H9 (cell line): ENCODE data around the gene YIPF5. TPM values are rescaled to one million over a fixed set of nuclear protein-coding genes. Genes with fewer than 3 reads are reported as not detected.
A peak's percentile ranks its signal among the peaks of the same experiment; 100 is the strongest.

Source experiments
- DNase-seq: peaks from one replicate; pipeline ENCODE4 v3.0.0-alpha.2; 2017
- H2AFZ ChIP-seq: one replicate; pipeline ENCODE4 v1.6.1; 2013; ENCODE audit warnings: mild to moderate bottlenecking, low read length, control low read depth, moderate library complexity
- H2AK5ac ChIP-seq: 2 replicates; pipeline ENCODE4 v1.6.1; 2013; ENCODE audit warnings: low read length, control low read depth, mixed read lengths; ENCODE audit not compliant: insufficient read length
- H2BK120ac ChIP-seq: one replicate; pipeline ENCODE4 v1.6.1; 2013; ENCODE audit warnings: low read depth, mild to moderate bottlenecking, low read length, control low read depth, inconsistent platforms; ENCODE audit not compliant: poor library complexity, severe bottlenecking
- H2BK12ac ChIP-seq: 2 replicates; pipeline ENCODE4 v1.6.1; 2013; ENCODE audit warnings: low read length, control low read depth, mixed read lengths, low read depth; ENCODE audit not compliant: insufficient read length
- H2BK15ac ChIP-seq: 2 replicates; pipeline ENCODE4 v1.6.1; 2013; ENCODE audit warnings: low read depth, low read length, control low read depth
- H2BK20ac ChIP-seq: one replicate; pipeline ENCODE4 v1.6.1; 2013; ENCODE audit warnings: low read depth, mild to moderate bottlenecking, low read length, control low read depth, inconsistent platforms; ENCODE audit not compliant: poor library complexity, severe bottlenecking
- H2BK5ac ChIP-seq: 2 replicates; pipeline ENCODE4 v1.6.1; 2013; ENCODE audit warnings: low read length, control low read depth, mixed read lengths; ENCODE audit not compliant: insufficient read length
- H3K14ac ChIP-seq: 2 replicates; pipeline ENCODE4 v1.6.1; 2013; ENCODE audit warnings: low read length, control low read depth; ENCODE audit not compliant: insufficient read depth
- H3K18ac ChIP-seq: 2 replicates; pipeline ENCODE4 v1.6.1; 2013; ENCODE audit warnings: low read depth, mild to moderate bottlenecking, mixed read lengths, low read length, control low read depth; ENCODE audit not compliant: insufficient read length
- H3K23ac ChIP-seq: 2 replicates; pipeline ENCODE4 v1.6.1; 2013; ENCODE audit warnings: low read length, control low read depth, mixed read lengths, low read depth; ENCODE audit not compliant: insufficient read length
- H3K23me2 ChIP-seq: 2 replicates; pipeline ENCODE4 v1.6.1; 2013; ENCODE audit warnings: low read depth, mild to moderate bottlenecking, mixed read lengths, low read length, control low read depth; ENCODE audit not compliant: insufficient read length, poor library complexity, severe bottlenecking
- H3K27ac ChIP-seq: 2 replicates; pipeline ENCODE4 v1.5.1; 2013; ENCODE audit warnings: low read length, control low read depth, mixed read lengths, low read depth; ENCODE audit not compliant: insufficient read length
- H3K27me3 ChIP-seq: 2 replicates; pipeline ENCODE4 v1.6.1; 2013; ENCODE audit warnings: low read length, control low read depth, inconsistent platforms; ENCODE audit not compliant: insufficient read depth
- H3K4ac ChIP-seq: 2 replicates; pipeline ENCODE4 v1.6.1; 2013; ENCODE audit warnings: low read depth, mild to moderate bottlenecking, control low read depth, inconsistent platforms, low read length, moderate library complexity
- H3K4me1 ChIP-seq: 2 replicates; pipeline ENCODE4 v1.6.1; 2013; ENCODE audit warnings: low read length, control low read depth, inconsistent platforms; ENCODE audit not compliant: insufficient read depth
- H3K4me2 ChIP-seq: 2 replicates; pipeline ENCODE4 v1.6.1; 2013; ENCODE audit warnings: low read length, control low read depth, mixed read lengths; ENCODE audit not compliant: insufficient read length, insufficient read depth
- H3K56ac ChIP-seq: 2 replicates; pipeline ENCODE4 v1.6.1; 2013; ENCODE audit warnings: low read depth, mild to moderate bottlenecking, mixed read lengths, low read length, control low read depth; ENCODE audit not compliant: insufficient read length
- H3K79me1 ChIP-seq: 2 replicates; pipeline ENCODE4 v1.6.1; 2013; ENCODE audit warnings: low read depth, mild to moderate bottlenecking, moderate library complexity, low read length, control low read depth, inconsistent platforms; ENCODE audit not compliant: insufficient read depth, poor library complexity, severe bottlenecking
- H3K79me2 ChIP-seq: 2 replicates; pipeline ENCODE4 v1.6.1; 2013; ENCODE audit warnings: low read length, control low read depth, inconsistent platforms; ENCODE audit not compliant: insufficient read depth
- H3K9ac ChIP-seq: 2 replicates; pipeline ENCODE4 v1.6.1; 2013; ENCODE audit warnings: low read length, control low read depth, mixed read lengths; ENCODE audit not compliant: insufficient read length; ENCODE audit errors: extremely low read depth
- H3K9me3 ChIP-seq: one replicate; pipeline ENCODE4 v1.6.1; 2013; ENCODE audit warnings: low read depth, low read length, inconsistent platforms; ENCODE audit not compliant: control insufficient read depth
- H3T11ph ChIP-seq: one replicate; pipeline ENCODE4 v1.6.1; 2013; ENCODE audit warnings: mild to moderate bottlenecking, low read length, control low read depth, inconsistent platforms
- H4K20me1 ChIP-seq: one replicate; pipeline ENCODE4 v1.6.1; 2013; ENCODE audit not compliant: control insufficient read depth, insufficient read length, insufficient read depth
- H4K5ac ChIP-seq: 2 replicates; pipeline ENCODE4 v1.6.1; 2013; ENCODE audit warnings: low read depth, mild to moderate bottlenecking, mixed read lengths, low read length, control low read depth; ENCODE audit not compliant: insufficient read length
- H4K8ac ChIP-seq: replicated peaks from 2 replicates; pipeline ENCODE4 v1.6.1; 2013; ENCODE audit warnings: low read length, control low read depth, mixed read lengths, low read depth; ENCODE audit not compliant: insufficient read length
- H4K91ac ChIP-seq: 2 replicates; pipeline ENCODE4 v1.6.1; 2013; ENCODE audit warnings: low read depth, mild to moderate bottlenecking, moderate library complexity, mixed read lengths, low read length, control low read depth; ENCODE audit not compliant: insufficient read length
- H3K27ac Mint-ChIP-seq, 3 experiments: 2 replicates in 2 of 3; 3 replicates in 1 of 3; pipeline ENCODE4 v1.8.0; 2020 to 2021; ENCODE audit warnings: mixed read lengths in 3 of 3, mild to moderate bottlenecking in 1 of 3, moderate library complexity in 1 of 3
- H3K27me3 Mint-ChIP-seq: 2 replicates; pipeline ENCODE4 v1.8.0; 2021; ENCODE audit warnings: low read depth, mild to moderate bottlenecking, moderate library complexity, mixed read lengths
- H3K36me3 Mint-ChIP-seq, 3 experiments: 2 replicates in 2 of 3; 3 replicates in 1 of 3; pipeline ENCODE4 v1.8.0; 2020 to 2021; ENCODE audit warnings: low read depth in 3 of 3, mixed read lengths in 3 of 3; ENCODE audit not compliant: insufficient read depth in 1 of 3
- H3K4me1 Mint-ChIP-seq, 2 experiments: 2 replicates each; pipeline ENCODE4 v1.8.0; 2020; ENCODE audit warnings: mixed read lengths in 2 of 2
- H3K4me3 Mint-ChIP-seq, 2 experiments: 2 replicates in 1 of 2; 3 replicates in 1 of 2; pipeline ENCODE4 v1.8.0; 2020 to 2021; ENCODE audit warnings: mild to moderate bottlenecking in 2 of 2, mixed read lengths in 2 of 2, moderate library complexity in 1 of 2
- H3K9me3 Mint-ChIP-seq, 2 experiments: 2 replicates in 1 of 2; 3 replicates in 1 of 2; pipeline ENCODE4 v1.8.0; 2020; ENCODE audit warnings: mild to moderate bottlenecking in 2 of 2, mixed read lengths in 2 of 2, moderate library complexity in 1 of 2
- CTCF ChIP-seq: fragments of 200-600 bp; sonication (generic); conservative IDR thresholded peaks from 3 replicates; pipeline ENCODE4 v1.8.0; 2021; ENCODE audit warnings: antibody characterized with exemption, mild to moderate bottlenecking
- WGBS: extraction: QIAGEN DNeasy Blood & Tissue Kit; methylation state at CpG from one replicate; pipeline ENCODE4 v1.1.7; 2013; ENCODE audit warnings: missing lambda C conversion rate, low lambda C conversion rate, mixed read lengths; ENCODE audit not compliant: insufficient read length; ENCODE audit errors: extremely low coverage; 5-methylcytosine and 5-hydroxymethylcytosine counted together
- total RNA-seq: library from RNA; stranded (reverse); gene quantifications from 2 replicates; pipeline ENCODE4 v1.2.1, GENCODE V29; 2021

Gene YIPF5
- total RNA-seq, 1 experiment from 2014 or later = 44.6 TPM

GRCh38 chr5:144142139-144142823 is 28.2 kb downstream of the YIPF5 start:
- no peaks in the 10 kb centered on the region for H3K27me3 Mint-ChIP-seq
- no peak overlapping the region for H2AFZ ChIP-seq

More at GRCh38 chr5:144142139-144142823, 28.2 kb downstream of the YIPF5 start:
- no peak overlapping the region for H3K4me3 Mint-ChIP-seq
- H3K36me3 Mint-ChIP-seq = no peaks in the 10 kb centered on the region
- H3K4me1 ChIP-seq = no peaks in the 10 kb centered on the region
- H2BK12ac ChIP-seq = no peak overlapping the region
- no peak overlapping the region for H3K9ac ChIP-seq
- H3K27ac Mint-ChIP-seq = peak overlapping the region in 1 of 3 experiments; percentile 58; a peak in 2 of 7 replicates
- H3K18ac ChIP-seq = no peak overlapping the region
- no peaks in the 10 kb centered on the region for H3K9me3 Mint-ChIP-seq
- no peaks in the 10 kb centered on the region for H3K23me2 ChIP-seq
- H2BK15ac ChIP-seq = no peak overlapping the region
- H2BK5ac ChIP-seq = no peak overlapping the region
- peaks cover 9 to 13% of the 10 kb centered on the region in 2 experiments for H3K4me1 Mint-ChIP-seq
- H3K79me1 ChIP-seq = no peaks in the 10 kb centered on the region
- H4K8ac ChIP-seq = no peak overlapping the region
- WGBS = no CpG with 5 or more reads among the region's 2 CpGs
- H3K4me2 ChIP-seq = no peak overlapping the region
- no peak overlapping the region for H2BK120ac ChIP-seq
- TF ChIP-seq CTCF = peak; percentile 84
- H4K91ac ChIP-seq = no peak overlapping the region
- H3K27me3 ChIP-seq = no peaks in the 10 kb centered on the region
- no peak overlapping the region for H3T11ph ChIP-seq
- no peaks in the 10 kb centered on the region for H3K9me3 ChIP-seq
- no peak overlapping the region for H2BK20ac ChIP-seq
- H3K14ac ChIP-seq = no peak overlapping the region
- H4K20me1 ChIP-seq = no peaks in the 10 kb centered on the region
- no peak overlapping the region for H3K23ac ChIP-seq
- no peak overlapping the region for H3K27ac ChIP-seq
- no peak overlapping the region for H3K4ac ChIP-seq
- H2AK5ac ChIP-seq = no peak overlapping the region
- no peaks in the 10 kb centered on the region for H3K79me2 ChIP-seq
- H3K56ac ChIP-seq = no peak overlapping the region
- no peak for DNase-seq
- H4K5ac ChIP-seq = no peak overlapping the region
